GM21786 (cell line): Measurements from ENCODE around the gene NOL4L.
"Not testable (repeated sequence)": the region's sequence is repeated elsewhere in the genome, so short reads cannot be mapped to it uniquely, and the experiment has no call there.

Source experiments
- ATAC-seq: cut with Tn5 transposase; IDR thresholded peaks from one replicate; pipeline ENCODE4 v1.9.1; 2021; ENCODE audit not compliant: unreplicated experiment

The NOL4L gene

GRCh38 chr20:32512047-32512385 lies 73.1 kb downstream of the NOL4L start:
- no peak for ATAC-seq

DNA sequence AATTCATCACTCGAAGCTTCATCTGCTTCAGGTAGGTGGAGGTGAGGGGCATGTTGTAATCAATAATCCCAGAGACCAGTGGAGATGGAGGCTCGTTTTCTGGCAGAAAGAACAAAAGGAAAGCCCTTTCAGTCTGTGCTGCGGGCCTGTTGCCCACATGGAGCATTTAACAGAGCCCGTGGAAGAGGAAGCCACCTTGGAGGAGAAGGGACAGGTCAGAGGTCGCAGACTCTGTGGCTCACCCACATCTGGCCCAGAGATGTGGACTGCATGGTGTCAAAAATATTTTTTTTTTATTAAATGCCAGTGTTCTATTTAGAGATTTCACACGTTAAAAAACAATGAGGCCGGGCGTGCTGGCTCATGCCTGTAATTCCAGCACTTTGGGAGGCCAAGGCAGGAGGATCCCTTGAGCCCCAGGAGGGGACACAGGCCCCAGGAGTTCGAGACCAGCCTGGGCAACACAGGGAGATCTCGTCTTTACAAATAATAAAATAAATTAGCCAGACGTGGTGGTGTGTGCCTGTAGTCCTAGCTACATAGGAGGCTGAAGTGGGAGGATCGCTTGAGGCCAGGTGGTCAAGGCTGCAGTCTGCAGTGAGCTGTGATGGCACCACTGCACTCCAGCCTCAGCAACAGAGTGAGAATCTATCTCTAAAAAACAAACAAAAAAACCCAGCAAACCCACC lies 73.6 kb downstream of the NOL4L start:
- no peak for ATAC-seq

- no peak for ATAC-seq
Measured at GRCh38 chr20:32510601-32511357, 74.4 kb downstream of the NOL4L start.

GRCh38 chr20:32510120-32510600 lies 75.0 kb downstream of the NOL4L start:
- no peak for ATAC-seq

DNA sequence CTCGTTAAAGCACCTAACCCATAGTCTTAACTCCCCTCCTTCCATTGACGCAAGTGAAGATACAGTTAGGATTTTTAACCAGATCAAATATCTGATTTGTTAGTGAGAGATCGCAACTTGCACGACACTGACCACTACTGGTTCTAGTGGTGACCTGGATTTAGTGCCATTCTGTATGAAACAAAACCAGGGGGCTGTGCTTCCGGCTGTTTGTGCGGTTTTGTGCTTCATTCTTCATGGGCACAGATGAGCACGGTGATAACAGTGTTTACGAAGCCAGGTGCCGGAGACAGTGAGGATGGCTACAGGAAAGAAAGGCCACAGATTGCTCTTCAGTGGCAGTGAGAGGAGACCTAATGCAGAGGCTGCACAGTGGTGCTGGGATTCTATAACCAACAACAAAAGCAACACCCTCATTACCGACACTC lies 75.5 kb downstream of the NOL4L start:
- no peak for ATAC-seq

GRCh38 chr20:32508775-32509119 lies 76.4 kb downstream of the NOL4L start:
- ATAC-seq = no peak

GRCh38 chr20:32507998-32508774 lies 76.9 kb downstream of the NOL4L start:
- no peak for ATAC-seq

GRCh38 chr20:32506721-32507120 lies 78.4 kb downstream of the NOL4L start:
- no peak for ATAC-seq

DNA sequence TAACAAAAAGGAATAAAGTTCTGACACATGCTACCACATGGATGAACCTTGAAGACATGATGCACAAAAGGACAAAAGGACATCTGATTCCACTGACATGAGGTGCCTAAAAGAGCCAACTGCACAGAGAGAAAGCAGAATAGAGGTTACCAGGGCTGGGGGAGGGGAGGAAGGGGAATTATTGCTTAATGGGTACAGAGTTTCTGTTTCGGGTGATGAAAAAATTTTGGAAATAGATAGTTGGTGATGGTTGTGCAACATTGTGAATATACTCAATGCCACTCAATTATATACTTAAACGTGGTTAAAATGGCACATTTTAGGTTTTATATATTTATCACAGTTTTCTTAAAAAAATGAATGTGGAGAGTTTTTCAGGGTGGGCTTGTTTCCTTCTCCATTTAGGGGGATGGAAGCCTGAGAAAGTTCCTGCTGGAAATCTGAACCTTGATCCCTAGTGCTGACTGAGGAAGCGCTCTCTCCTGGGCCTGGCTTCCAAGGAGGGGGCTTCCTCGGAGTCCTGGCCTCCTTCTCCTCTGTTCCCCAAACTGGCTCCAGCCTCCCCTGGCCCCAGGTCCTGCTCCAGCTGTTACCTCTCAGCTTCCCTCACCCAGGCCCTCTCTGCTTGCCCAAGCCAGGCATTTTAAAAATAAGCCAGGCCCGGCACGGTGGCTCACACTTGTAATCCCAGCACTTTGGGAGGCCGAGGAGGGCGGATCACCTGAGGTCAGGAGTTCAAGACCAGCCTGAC lies 79.2 kb downstream of the NOL4L start:
- no peak for ATAC-seq

DNA sequence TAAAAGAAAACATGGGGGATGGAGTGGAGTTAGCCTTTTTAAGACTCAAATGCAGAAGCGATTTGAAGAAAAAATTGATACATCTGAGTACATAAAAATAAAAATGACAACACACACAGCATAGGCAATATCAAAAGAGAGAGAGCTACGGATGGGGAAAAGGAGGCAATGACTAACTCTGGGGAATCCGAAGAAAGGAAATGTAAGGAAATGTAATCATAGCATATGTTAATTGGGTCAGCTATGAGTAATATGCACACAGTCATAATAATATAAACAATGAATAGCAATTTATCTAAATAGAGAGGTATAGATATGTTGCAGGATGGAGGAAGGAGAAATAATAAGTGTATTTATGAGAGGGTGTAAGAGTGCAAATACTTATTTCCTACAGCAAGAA lies 83.4 kb downstream of the NOL4L start:
- ATAC-seq = no peak

DNA sequence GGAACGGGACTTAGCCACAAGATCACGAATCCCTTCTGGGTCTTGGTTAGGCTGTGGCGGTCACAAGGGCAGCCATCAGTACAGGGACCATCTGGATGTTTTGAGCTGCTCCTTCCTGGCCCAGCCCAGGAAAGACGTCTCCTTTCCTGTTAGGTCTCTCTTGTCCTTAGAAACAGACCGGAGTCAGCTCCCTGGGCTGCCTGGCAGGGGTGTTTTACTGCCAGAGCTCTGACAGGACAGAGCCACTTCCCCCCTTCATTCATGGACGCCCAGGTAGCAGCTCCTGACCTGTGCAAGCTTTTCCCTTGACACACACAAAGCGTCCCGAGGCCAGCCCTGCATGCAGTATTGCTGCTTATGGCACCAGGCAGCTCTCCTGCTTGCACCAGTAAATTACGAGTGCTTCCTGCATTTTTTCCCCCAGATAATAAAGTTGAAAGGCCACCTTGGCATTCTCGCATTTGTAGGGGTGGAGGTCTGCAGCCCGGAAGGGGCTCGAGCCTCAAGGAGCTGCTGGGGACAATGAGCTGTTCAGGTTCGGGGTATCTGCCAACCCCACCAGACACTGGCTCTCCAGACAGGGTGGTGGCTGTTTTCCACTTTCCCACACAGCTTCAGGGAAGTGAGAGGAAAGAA lies 87.4 kb downstream of the NOL4L start:
- no peak for ATAC-seq

DNA sequence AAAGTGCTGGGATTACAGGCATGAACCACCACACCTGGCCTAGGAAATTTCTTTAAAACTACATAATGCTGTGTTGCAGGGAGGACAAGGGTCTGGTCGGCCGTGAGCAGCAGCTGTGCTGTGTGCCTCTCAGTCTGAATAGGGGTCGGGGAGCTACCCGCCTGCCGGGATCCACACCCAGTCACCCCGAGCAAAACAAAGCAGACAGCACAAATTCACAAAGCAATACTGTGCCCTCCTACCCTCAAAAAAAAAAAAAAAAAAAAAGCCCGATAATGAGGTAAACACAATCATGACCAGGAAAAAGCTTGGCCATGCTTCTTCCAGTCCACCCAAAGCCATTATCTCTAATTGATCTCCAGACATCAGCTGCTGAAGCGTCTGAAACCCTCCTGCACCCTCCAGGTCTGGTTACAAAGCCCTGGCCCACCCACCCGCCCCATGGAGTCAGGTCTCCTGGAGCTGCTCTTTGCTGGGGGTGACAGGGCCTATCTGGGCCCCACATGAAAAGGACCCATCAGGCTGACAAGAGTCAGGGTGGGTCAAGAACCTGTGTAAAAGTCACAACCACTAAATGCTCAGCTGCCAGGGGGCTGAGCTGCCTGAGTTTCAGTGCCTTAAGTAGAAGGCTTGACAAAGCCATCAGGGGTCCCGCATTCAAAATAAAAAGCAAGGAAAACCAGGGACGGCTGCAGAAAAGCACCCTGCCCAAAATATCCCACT lies 88.2 kb downstream of the NOL4L start:
- no peak for ATAC-seq

DNA sequence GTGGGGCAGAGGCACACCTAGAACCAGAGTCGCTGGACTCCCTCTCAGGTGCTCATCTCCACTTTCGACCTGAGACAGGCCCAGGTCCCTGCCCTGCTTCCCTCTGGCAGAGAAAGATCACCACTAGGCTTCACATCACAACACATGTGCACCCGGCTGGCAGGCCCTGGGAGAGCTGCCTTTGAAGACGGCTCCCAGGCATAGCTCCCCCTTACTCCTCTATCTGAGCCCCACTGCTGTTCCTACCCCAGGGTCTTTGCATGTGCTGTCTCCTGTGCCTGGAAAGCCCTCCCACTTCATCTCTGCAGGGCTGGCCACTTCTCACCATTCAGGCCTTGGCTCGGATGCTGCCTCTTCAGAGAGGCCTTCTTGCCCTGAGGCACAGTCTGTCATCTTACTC lies 89.2 kb downstream of the NOL4L start:
- no peak for ATAC-seq

- ATAC-seq = no peak
Measured at GRCh38 chr20:32495217-32495565, 89.9 kb downstream of the NOL4L start.

DNA sequence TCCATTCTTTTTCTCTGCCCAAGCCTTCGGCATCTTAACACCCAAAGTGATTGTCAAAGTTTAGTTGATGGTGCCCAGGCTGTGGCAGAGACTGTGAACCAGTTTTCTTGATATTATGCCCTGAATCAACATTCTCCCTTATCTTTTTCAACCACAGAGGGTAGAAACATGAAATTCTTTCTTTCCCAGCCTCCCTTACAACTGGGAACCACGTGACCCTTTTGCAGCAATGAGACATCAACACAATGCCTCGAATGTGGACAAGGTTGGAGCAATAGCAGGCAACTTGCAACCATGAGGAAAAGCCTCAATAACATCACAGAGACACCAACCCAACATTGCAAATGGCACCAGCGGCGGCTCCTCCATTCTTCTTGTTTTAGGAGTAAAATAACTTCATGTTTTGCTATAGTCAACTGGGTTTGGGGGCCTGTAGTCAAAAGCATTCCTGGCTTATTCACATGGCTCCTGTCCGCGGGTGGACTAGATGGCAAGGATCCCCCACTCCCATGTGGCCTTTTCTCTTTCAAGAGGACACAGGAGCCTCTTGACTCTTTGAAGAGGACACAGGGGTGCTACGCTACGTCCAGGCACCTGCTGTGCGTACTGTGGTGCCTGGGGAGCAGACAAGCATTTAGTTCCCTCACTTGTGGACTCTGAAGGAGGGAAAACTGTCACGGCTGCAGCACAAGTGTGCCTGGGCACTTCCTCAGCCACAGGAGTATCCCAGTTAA lies 90.5 kb downstream of the NOL4L start:
- no peak for ATAC-seq

DNA sequence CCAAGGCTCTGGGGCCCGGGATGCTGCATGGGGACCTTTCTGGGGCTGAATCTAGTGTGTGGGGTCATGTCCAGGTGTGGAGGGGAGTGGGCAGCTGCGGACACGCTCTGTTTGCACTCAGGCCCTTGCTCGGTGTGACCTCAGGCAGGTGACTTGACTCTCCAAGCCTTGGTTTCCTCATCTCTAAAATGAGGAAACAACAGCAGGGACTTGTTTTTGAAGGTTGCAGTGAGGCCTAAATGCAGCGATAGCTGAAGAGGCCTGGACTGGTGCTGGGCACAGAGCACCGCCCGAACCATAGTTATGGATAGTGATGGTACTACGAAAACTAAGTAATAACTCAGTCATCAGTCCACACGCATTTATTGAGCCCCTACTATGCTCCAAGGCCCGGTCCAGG lies 91.8 kb downstream of the NOL4L start:
- no peak for ATAC-seq

- ATAC-seq = not testable (repeated sequence)
Measured at GRCh38 chr20:32491764-32492151, 93.4 kb downstream of the NOL4L start.

DNA sequence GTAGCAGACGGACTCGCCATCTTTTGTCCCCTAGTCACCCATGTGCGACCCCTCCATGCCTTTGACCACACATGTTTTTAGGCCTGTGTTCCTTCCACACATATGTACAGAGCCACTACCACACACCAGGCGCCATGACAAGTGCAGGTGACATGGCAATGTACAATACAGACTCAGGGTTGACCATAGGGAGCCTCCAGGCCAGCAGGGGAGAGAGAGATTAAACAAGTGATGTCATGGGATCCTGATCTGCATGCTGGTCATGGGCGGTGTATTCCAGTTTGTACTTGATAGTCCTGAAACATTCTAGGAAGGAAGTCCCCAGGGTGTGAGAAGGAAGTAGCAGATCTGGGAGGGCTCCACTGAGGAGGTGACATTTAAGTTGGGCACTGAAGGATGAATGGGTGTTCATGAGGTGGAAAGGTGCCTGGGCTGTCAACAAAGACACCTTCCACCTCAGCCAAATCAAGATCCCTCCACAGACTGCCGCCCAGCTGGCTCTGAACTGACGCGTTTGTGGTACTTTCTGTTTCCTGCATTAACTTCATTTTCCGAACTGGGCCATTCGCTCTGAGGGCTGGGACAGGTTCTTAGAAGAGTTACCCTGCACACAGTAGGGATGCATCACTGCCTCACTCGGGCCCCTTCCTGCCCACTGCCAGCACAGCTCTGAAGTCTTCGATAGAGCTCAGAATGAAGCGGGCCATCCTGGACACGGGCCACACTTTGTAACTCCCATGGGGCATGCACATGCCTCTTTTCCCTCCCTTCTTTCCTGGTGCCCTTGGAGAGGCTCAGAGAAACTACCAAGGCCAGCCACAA lies 94.0 kb downstream of the NOL4L start:
- ATAC-seq = no peak
